GM19193 (cell line): ENCODE measurements around the gene RIC8B.

Experiments
- POLR2A ChIP-seq: IDR thresholded peaks from 4 replicates; pipeline ENCODE4 v1.6.1; 2011; ENCODE audit not compliant: insufficient read depth, insufficient read length; ENCODE audit errors: extremely low read depth

Gene RIC8B, protein sequence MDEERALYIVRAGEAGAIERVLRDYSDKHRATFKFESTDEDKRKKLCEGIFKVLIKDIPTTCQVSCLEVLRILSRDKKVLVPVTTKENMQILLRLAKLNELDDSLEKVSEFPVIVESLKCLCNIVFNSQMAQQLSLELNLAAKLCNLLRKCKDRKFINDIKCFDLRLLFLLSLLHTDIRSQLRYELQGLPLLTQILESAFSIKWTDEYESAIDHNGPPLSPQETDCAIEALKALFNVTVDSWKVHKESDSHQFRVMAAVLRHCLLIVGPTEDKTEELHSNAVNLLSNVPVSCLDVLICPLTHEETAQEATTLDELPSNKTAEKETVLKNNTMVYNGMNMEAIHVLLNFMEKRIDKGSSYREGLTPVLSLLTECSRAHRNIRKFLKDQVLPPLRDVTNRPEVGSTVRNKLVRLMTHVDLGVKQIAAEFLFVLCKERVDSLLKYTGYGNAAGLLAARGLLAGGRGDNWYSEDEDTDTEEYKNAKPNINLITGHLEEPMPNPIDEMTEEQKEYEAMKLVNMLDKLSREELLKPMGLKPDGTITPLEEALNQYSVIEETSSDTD

DNA sequence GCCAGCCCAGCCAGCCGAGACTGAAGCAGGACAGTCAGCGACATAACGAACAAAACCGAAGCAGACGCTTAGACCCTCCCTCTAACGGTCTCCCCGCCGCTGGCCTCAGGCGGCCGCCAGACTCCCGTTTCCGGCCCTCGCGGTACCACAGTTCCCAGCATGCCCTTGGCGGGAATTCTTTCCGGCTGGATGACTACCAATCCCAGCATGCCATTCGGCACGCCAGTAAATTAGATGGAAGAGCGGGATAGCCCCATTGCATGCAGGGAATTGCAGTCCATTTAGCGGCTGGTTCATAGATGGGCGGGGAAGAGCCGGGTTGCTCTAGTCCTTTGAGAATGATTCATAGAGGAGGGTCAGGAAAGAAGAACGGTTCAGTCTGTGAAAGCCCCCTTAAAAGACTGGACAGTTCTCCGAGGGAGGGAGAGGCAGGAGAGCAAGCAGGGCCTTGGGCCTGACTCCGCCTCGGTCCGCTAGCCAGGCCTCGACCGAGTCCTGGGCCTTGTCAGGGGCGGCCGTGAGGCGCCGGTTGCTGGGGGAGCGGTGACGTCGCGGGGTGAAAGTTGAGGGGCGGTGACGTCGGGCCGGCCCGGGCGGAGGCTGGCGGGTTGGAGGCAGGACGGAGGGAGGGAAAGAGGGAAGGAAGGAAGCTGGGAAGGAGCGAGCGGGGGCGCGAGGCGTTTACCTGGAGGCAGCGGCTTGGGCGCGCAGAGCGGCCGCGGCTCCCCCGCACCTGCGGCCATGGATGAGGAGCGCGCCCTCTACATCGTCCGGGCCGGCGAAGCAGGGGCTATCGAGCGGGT is at the start of gene RIC8B:
Gene RIC8B, plus strand, starts transcription at position 678 of the 803 bp plus-strand sequence. Its CDS starts 64 bp downstream, at position 742.
- peak; percentile 83 for TF ChIP-seq POLR2A

DNA sequence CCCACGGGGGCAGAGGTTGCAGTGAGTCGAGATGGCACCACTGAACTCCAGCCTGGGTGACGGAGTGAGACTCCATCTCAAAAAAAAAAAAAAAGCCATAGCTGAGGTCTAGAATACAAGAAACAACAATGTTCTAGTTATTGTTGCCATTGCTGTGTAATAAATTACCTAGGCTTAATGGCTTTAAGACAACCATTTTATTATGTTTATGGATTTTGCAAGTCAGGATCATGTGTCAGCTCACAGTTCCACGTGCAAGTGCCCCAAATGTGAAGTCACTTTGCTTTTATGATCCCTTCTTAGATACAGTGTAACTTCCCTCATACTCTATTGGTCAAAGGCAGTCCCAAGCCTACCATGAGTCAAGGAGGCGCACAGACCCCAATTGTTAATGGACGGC is 49.5 kb upstream of the RIC8B start:
- no peak for TF ChIP-seq POLR2A

DNA sequence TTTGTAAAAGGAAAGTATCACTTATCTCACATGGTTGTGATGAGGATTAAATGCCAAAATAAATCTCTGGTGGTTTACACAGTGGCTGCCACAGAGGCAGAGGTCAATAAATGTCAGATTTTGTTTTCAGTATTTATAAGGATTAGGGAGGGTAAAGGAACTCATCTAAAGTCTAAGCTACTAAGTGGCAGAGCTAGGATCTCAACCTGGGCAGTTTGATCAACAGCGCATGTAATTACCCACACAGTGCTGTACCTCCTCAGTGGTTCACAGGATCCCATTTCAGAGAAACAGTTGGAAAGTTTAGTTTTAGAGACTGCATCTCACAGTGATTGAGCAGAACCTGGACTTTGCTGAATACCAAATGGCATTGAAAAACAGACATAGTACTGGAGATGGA is 44.9 kb upstream of the RIC8B start:
- no peak for TF ChIP-seq POLR2A

DNA sequence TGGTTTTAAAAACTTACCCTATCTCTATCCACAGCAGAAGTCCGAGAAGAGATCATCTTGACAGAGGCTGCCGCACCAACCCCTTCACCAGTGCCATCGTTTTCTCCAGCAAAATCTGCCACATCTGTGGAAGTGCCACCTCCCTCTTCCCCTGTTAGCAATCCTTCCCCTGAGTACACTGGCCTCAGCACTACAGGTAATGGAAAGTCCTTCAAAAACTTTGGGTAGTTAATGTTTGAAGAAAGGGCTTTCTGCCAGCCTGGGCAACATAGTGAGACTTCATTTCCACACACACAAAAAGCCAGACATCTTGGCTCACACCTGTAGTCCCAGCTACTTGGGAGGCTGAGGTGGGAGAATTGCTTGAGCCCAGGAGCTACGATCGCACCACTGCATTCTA is 41.6 kb upstream of the RIC8B start:
- TF ChIP-seq POLR2A = no peak

DNA sequence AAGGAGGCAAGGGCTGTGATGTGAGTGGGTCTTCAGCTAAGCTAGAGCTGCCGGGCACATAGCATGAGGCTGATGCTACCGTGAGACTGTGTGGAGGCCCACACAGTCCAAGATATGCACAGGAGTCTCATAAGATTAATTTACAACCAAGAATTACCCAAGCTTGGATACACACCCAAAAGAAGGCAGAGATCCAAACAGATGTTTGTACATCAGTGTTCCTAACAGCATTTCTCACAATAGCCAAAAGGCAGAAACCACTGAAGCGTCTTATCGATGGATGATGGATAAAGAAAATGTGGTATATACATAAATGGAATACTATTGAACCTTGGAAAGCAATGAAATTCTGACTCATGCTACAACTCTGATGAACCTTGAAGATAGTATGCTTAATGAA is 40.8 kb upstream of the RIC8B start:
- TF ChIP-seq POLR2A = no peak

DNA sequence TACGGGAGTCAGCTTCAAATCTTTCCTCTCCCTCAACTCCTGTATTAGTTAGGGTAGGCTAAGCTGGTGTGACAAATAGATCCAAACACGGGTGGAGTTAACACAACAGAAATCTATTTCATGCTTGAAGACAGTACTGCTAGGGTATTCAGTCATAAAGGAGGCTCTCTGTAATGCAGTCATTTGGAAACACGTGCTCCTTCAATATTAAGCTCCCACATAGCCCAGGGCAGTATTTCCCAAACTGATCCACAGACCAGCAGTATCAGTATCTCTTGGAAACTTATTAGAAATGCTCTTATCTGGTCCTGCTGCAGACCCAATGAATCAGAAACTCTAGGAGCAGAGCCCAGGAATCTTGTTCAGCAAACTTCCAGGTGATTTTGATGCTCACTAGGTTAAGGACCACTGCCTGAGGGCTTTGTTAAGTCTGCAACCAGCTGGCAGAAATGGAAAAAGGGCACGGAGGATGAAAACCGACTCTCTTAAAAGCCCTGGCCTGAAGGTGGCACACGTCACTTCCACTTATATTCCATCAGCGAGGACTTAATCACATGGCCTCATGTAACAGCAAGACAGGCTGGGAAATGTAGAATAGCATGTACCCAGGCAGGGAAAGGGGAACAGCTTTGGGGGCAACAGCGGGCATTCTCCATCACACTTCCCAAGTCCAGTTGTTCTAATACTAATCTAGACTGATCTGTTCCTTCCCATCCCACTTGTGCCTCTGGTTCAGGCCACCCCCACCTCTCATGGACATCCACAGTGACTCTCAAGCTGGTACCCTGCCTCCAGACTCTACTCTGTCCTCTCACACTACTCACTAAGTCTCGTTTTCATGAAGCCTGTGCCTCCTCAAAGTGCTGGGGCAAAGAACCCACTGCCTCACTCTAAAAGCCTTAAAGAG is 38.2 kb upstream of the RIC8B start:
- no peak for TF ChIP-seq POLR2A

DNA sequence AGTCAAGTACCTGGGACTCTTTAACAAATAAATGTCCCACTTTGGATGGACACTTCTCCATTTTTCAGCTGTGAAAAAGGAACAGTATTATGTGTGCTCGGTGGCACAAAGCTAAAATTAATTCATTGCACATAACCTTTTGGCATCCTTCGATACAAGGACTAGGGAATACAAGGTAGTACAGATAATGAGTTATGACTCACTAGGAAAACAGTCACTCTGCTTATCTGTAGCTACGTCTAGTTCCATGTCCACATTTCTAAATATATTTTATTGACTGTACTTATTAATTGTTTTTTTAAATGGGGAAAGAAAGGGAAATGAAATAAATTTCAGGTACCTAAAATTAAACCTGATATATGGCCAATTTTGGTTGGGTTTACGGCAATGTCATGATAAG is 35.2 kb upstream of the RIC8B start:
- no peak for TF ChIP-seq POLR2A

DNA sequence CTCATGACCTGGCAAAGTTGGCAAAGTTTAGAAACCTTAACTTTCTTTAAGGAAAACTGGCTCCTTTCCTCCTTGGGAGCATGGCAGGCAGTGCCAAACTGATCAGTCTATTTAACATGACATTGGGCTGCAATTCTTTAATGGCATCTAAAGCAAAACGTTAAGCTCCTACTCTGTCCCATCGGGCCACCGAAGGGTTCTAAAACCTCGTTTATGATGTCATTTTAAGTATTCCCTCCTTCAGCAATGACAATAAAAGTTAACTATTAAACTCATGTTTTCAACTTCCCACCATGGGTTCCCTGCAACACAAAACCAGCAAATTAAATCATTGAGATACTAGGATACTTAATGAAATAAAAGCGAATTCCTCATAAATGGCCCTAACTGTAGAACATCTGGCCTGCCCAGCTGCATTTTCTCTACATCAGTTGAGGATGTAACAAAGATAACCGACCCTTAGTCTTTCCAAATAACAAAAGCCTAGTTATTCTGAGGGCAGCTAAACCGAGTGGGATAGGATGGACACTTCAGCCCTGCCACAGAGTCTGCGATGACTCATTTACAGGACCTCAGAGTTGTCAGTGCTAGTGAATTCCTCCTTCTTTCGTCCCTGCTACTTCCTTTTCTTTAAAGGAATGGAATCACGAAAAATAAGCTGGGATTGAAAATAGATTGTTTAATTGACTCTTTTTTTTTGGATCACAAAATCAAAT is 34.5 kb upstream of the RIC8B start:
- TF ChIP-seq POLR2A = no peak

DNA sequence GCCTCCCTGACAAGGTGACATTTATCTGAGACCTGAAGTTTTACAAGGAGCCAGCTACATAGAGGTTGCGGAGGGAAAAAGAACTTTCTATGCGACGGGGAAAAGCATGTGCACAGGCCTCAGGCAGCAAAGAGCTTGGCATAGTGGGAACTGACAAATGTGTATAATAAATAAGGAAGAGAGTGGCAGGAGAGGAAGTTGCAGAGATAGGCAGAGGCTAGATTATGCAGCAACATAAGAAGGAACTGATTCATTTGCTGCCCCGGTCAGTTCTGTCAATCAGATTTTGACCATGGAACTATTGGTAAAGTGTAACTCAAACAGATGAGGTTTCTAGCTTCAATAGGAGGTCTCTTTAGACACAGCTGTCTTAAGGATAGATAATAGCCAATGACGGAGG is 33.7 kb upstream of the RIC8B start:
- TF ChIP-seq POLR2A = no peak

DNA sequence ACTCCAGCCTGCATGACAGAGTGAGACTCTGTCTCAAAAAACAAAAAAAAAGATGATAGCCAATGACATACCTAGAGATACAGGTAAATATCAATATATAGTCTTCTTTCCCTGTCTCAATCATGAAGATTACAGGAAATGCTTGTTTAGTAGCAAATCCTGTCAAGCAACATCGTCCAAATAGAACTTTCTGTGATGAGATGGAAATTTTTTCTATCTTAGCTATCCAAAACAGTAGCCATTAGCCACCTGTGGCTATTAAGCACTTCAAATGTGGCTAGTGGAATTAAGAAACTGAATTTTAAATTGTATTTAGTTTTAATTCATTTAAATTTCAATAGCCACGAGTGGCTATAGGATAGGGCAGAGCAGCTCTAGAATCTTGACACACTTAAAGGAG is 33.2 kb upstream of the RIC8B start:
- TF ChIP-seq POLR2A = no peak

DNA sequence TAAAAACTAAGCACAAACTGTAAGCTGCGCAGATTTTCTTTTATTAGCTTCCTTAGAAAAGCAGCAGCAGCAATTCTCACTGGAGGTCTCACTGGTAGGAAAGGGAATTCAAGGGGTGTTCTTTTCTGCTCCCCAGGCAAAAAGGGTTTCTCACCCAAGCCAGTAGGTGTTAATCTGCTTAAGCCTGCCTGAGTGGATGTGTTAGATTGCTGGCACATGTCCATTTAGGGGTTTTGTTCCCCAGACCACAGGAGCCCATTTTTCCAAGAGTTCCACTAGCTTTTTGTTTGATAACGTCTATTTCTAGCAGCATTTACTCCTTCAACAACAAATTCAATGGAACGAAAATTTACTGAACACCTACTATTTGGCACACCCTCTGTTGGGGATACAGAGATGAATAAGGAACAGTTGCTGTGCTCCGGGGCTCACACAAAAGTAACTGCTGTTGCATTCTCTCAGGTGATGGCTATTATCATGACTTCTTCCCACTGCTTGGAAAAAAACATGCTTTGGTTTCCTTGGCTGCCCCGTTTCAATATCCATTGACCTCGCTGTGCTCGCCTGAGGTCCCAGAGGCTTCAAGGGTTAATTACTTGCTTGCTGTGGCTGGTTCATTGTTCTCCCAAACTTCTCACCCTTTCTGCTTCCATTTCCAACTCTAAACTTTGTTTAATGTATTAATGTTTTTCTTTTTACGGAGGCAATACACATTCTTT is 31.1 kb upstream of the RIC8B start:
- no peak for TF ChIP-seq POLR2A

DNA sequence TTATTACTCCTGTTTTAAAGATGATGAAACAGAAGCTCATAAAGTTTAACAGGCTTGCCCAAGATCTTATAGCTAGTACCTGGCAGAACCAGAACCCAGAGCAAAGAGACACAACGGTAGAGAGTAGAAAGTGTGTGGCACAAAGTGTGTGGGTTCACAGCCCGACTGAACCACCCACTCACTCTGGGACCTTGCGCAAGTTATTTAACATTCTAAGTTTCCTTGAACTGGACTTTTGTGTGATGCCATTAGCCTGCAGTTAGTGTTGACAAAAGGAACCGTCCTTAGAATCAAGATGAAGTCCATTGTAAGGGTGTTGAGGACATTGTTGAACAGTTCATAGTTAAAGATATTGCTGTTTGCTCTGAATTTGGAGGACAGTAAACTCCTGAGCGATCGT is 29.9 kb upstream of the RIC8B start:
- no peak for TF ChIP-seq POLR2A

DNA sequence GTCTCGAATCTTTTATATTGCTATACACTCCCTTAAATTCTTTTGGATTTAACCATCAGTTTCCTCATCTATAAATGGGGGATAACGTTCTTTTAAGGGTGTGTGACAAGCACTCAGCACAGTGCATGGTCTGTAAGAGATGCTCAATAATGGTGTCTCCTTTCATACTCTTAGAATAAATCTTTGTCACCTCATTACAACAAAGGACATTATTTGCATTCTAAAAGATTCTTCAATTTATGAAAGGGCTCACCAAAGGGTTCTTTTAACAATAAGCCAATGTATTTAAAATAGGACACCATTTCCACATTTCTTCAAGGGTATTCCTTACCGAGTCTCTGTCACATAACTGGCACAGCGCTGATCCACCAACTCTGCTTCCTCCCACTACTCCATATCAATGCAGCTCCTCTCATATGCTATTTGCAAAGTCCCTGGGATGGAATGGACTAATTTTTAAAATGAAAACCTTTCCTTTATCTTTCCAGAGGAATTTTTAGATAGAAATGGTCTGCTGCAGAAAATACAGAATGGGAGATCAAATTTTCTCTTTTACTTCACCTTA is 29.2 kb upstream of the RIC8B start:
- TF ChIP-seq POLR2A = no peak
